Measurements from ENCODE around the gene GNRHR.

GNRHR gene

GRCh38 chr4:67700116-67700737 is 54.0 kb downstream of the GNRHR start:
- DNase-seq (ENCODE audit: low read depth in 3 of 3) = no peak

- no peak for DNase-seq (ENCODE audit: low read depth in 3 of 3)
These were observed 54.6 kb downstream of the GNRHR start for GRCh38 chr4:67699603-67700002.

- no peak for DNase-seq (ENCODE audit: low read depth in 3 of 3)
These were observed 56.1 kb downstream of the GNRHR start for GRCh38 chr4:67697860-67698687.

DNA sequence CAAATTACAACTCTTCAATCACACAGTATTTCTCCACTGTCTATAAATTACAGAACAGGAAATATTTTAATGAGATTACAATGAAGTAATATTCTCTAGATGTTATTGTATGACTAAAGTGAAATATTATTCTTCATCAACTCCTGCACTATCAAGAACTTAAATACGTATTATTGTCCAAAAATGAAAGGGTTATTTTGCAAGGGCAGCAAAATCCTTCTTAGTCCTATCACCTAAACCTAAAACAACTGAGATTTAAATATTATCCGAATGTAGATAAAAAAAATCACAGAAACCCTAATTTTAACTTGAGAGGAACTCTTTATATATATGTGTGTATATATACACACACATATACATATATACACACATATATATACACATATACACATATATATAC is 58.1 kb downstream of the GNRHR start:
- no peak for DNase-seq (ENCODE audit: low read depth in 3 of 3)

DNA sequence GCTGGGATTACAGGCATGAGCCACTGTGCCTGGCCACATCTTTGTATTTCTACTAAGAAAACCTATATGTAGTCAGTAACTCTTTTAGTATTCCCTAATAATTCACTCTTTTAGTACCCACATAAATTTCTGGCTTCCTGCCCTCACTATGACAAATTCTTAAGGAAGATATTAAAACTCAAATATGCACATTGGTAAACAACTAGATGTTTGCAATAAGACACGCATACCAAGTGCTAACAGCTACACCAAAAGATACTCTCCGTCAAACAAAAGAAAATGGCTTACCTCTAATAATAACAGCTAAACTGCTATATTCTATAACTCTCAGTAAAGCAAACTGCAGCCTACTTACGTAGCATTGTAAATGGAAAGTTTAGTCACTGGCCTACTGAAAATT is 59.5 kb downstream of the GNRHR start:
- DNase-seq (ENCODE audit: low read depth in 3 of 3) = no peak

GRCh38 chr4:67691328-67691727 is 62.9 kb downstream of the GNRHR start:
- no peak for DNase-seq (ENCODE audit: low read depth in 3 of 3)

Data from stimulated activated CD4-positive, alpha-beta T cell treated with anti-CD3 and anti-CD28 coated beads, TNF-alpha, amount 100 ng/mL, for 4 hours (primary cell).